Astrocyte of the spinal cord (primary cell): Measurements from ENCODE around the gene KRTAP13-2.

Experiments
- DNase-seq: peaks from one replicate; pipeline ENCODE4 v3.0.0; 2011; ENCODE audit warnings: low read depth, low spot score
- H3K4me3 ChIP-seq: 2 replicates; pipeline ENCODE4 v1.5.1; 2011; ENCODE audit warnings: low read depth, mild to moderate bottlenecking, low read length, moderate library complexity
- CTCF ChIP-seq: IDR thresholded peaks from 2 replicates; pipeline ENCODE4 v1.5.1; 2012; ENCODE audit warnings: low read depth, mild to moderate bottlenecking, low read length, inconsistent platforms
- in situ Hi-C: cut with HindIII; loops from 2 replicates; pipeline ENCODE4 v1.10.0; 2017; ENCODE audit warnings: low sequenced_read_pairs

KRTAP13-2 gene

DNA sequence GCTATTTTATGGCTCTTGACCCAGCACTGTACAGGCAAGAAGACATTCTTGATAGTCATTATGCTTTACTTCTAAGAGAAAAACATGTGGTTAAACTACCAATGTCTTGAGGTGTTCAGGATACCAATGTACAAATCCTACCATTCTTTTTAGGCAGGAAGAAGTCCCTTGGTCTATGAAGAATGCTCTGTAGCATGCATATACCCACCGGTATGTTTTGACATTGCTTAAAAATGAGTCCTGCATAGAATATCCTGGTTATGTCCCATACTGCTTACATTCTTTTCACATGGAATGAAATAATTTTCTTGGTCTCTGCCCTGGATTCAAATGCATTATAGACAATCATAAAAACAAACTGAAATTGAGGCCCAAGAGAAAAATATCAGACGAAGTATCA lies 39.4 kb downstream of the KRTAP13-2 start:
- no peak overlapping the region for H3K4me3 ChIP-seq
- in situ Hi-C loops, result no loop called here
- no peak for DNase-seq
- no peak for TF ChIP-seq CTCF

DNA sequence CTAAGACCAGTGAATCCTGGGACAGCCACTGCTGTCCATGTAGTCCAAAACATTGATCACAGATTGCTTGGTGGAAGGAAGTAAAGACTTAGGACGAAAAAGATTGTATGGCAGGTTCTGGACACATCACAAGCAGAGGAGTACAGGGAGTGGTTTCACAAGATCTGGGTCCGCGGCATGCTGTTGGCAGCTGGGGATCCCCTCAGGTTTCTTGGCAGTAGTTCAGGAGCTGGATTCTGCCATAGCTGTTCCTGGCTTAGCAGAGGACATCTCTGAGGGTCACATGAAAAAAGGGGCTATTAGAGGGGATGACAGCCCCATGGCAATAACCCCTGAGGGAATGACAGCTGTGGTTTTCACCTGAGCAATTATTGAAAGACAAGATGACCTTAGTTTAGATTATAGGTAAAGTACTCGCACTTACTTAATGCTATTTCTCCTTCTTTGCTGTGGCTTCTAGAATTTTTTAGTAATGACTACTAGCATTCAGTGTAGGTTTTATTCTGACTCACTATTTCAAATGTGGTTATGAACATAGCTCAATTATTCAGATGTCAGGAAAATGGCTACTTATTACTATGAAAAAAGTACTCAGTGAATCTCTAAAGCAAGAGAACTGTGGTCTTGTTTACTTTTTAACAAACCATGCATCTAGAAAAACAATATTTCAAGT lies 42.7 kb downstream of the KRTAP13-2 start:
- in situ Hi-C loops, result no loop called here
- H3K4me3 ChIP-seq, result no peak overlapping the region

DNA sequence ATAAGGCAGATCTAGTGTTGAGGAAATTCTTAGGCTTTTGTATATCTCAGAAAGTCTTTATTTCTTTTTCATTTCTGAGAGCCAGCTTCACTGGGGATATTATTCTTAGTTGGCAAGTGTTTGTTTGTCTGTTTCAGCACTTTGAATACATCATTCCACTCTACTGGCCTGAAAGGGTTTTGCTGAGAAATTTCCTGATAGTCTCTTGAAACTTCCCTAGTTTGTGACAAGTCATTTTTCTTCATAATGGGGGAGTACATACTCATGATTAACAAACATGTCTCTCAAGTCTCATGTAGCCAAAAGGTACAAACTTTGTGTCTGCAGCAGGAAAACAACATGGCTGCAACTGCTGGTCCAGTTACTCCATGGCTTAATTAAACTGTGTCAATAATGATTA lies 45.7 kb downstream of the KRTAP13-2 start:
- in situ Hi-C loops, result no loop called here
- DNase-seq, result no peak
- H3K4me3 ChIP-seq, result no peak overlapping the region
- no peak for TF ChIP-seq CTCF

More for the DNA sequence above, 42.7 kb downstream of the KRTAP13-2 start:
- peak; percentile 28 for DNase-seq
- no peak for TF ChIP-seq CTCF
